DOHH2 (cell line): ENCODE results near the gene PDE8A.

Source experiments
- H3F3A ChIP-seq: fragments of 200-600 bp; sonication (generic), shearing (Covaris generic); 2 replicates; pipeline ENCODE4 v1.6.0; 2016; ENCODE audit warnings: antibody characterized with exemption, mild to moderate bottlenecking; ENCODE audit not compliant: control insufficient read depth, insufficient read depth
- H3K27ac ChIP-seq: fragments of 200-600 bp; sonication (generic); 2 replicates; pipeline ENCODE4 v1.5.1; 2014; ENCODE audit warnings: low read depth, mild to moderate bottlenecking, low read length, moderate library complexity
- H3K27me3 ChIP-seq: fragments of 200-600 bp; sonication (generic); 2 replicates; pipeline ENCODE4 v1.6.1; 2014; ENCODE audit warnings: mild to moderate bottlenecking, low read length, mixed read lengths; ENCODE audit not compliant: control insufficient read depth
- H3K36me3 ChIP-seq: fragments of 200-600 bp; sonication (generic); 2 replicates; pipeline ENCODE4 v1.6.1; 2014; ENCODE audit warnings: mild to moderate bottlenecking, low read length, moderate library complexity, mixed read lengths; ENCODE audit not compliant: control insufficient read depth
- H3K4me1 ChIP-seq: fragments of 200-600 bp; sonication (generic); 2 replicates; pipeline ENCODE4 v1.6.1; 2014; ENCODE audit warnings: mild to moderate bottlenecking, low read length, mixed read lengths; ENCODE audit not compliant: control insufficient read depth
- H3K4me2 ChIP-seq: fragments of 200-600 bp; sonication (generic); 2 replicates; pipeline ENCODE4 v1.6.0; 2014; ENCODE audit warnings: mild to moderate bottlenecking, low read length, moderate library complexity
- H3K4me3 ChIP-seq: fragments of 200-600 bp; sonication (generic); 2 replicates; pipeline ENCODE4 v1.5.1; 2014; ENCODE audit warnings: mild to moderate bottlenecking, low read length, mixed read lengths
- H3K79me2 ChIP-seq: fragments of 200-600 bp; sonication (generic); 2 replicates; pipeline ENCODE4 v1.6.1; 2014; ENCODE audit warnings: mild to moderate bottlenecking, low read length, mixed read lengths; ENCODE audit not compliant: control insufficient read depth
- H3K9me2 ChIP-seq: fragments of 200-600 bp; sonication (generic); replicated peaks from 2 replicates; pipeline ENCODE4 v1.6.1; 2014; ENCODE audit warnings: mild to moderate bottlenecking, low read length, mixed read lengths; ENCODE audit not compliant: control insufficient read depth
- H3K9me3 ChIP-seq: fragments of 200-600 bp; sonication (generic); 2 replicates; pipeline ENCODE4 v1.6.1; 2014; ENCODE audit warnings: antibody characterized with exemption, low read length, mixed read lengths; ENCODE audit not compliant: control insufficient read depth, insufficient read depth
- H4K20me1 ChIP-seq: fragments of 200-600 bp; sonication (generic); 2 replicates; pipeline ENCODE4 v1.6.0; 2014; ENCODE audit warnings: low read depth, mild to moderate bottlenecking, antibody characterized with exemption, low read length, moderate library complexity; ENCODE audit not compliant: control insufficient read depth, insufficient read depth
- CTCF ChIP-seq: fragments of 200-600 bp; sonication (generic); IDR thresholded peaks from one replicate; pipeline ENCODE4 v1.5.1; 2014; ENCODE audit warnings: antibody characterized with exemption, mild to moderate bottlenecking, low read depth, low read length; ENCODE audit not compliant: poor library complexity, severe bottlenecking
- EZH2phosphoT487 ChIP-seq: fragments of 200-600 bp; sonication (generic); IDR thresholded peaks from 2 replicates; pipeline ENCODE4 v1.6.1; 2017; ENCODE audit warnings: borderline replicate concordance, mild to moderate bottlenecking, antibody characterized with exemption, low read length, moderate library complexity, mixed read lengths

The PDE8A gene

GRCh38 chr15:85095566-85095965, 113.9 kb downstream of the PDE8A start:
- Histone ChIP-seq H3K36me3 (no peaks in the 10 kb centered on the region), H4K20me1 (no peaks in the 10 kb centered on the region), H3K79me2 (no peaks in the 10 kb centered on the region), H3K27ac (no peak overlapping the region), H3K9me3 (no peaks in the 10 kb centered on the region), H3K27me3 (no peaks in the 10 kb centered on the region), H3F3A (no peaks in the 10 kb centered on the region), H3K4me2 (no peak overlapping the region), H3K9me2 (no peaks in the 10 kb centered on the region), H3K4me1 (no peaks in the 10 kb centered on the region; the same call in 1 of the 2 replicates), H3K4me3 (no peak overlapping the region)
- no peak for TF ChIP-seq CTCF

GRCh38 chr15:85097250-85097649, 115.6 kb downstream of the PDE8A start:
- Histone ChIP-seq H3K4me3 (no peak overlapping the region), H3K9me3 (no peaks in the 10 kb centered on the region), H3K4me1 (no peaks in the 10 kb centered on the region; the same call in 1 of the 2 replicates), H3K9me2 (no peaks in the 10 kb centered on the region), H3K4me2 (no peak overlapping the region), H3K79me2 (no peaks in the 10 kb centered on the region), H4K20me1 (no peaks in the 10 kb centered on the region), H3F3A (no peaks in the 10 kb centered on the region), H3K36me3 (no peaks in the 10 kb centered on the region), H3K27me3 (no peaks in the 10 kb centered on the region), H3K27ac (no peak overlapping the region)
- TF ChIP-seq CTCF (no peak), EZH2phosphoT487 (no peak)

- no peaks in the 10 kb centered on the region for H3K27me3 ChIP-seq
- H3K9me2 ChIP-seq = no peaks in the 10 kb centered on the region
- H3K36me3 ChIP-seq = no peaks in the 10 kb centered on the region
- no peak overlapping the region for H3K27ac ChIP-seq
- no peaks in the 10 kb centered on the region; the same call in 1 of the 2 replicates for H3K4me1 ChIP-seq
- no peak overlapping the region for H3K4me3 ChIP-seq
- no peaks in the 10 kb centered on the region for H3K9me3 ChIP-seq
- H4K20me1 ChIP-seq = no peaks in the 10 kb centered on the region
- H3K4me2 ChIP-seq = no peak overlapping the region
- no peaks in the 10 kb centered on the region for H3K79me2 ChIP-seq
- H3F3A ChIP-seq = no peaks in the 10 kb centered on the region
- TF ChIP-seq CTCF (no peak), EZH2phosphoT487 (no peak)
Measured at GRCh38 chr15:85097725-85098124, 116.1 kb downstream of the PDE8A start.

- no peak for TF ChIP-seq EZH2phosphoT487
- Histone ChIP-seq H3K9me2 (no peaks in the 10 kb centered on the region), H4K20me1 (no peaks in the 10 kb centered on the region), H3K9me3 (no peaks in the 10 kb centered on the region), H3K79me2 (no peaks in the 10 kb centered on the region), H3K4me2 (no peak overlapping the region), H3K36me3 (no peaks in the 10 kb centered on the region), H3K27me3 (no peaks in the 10 kb centered on the region), H3K27ac (no peak overlapping the region), H3F3A (no peaks in the 10 kb centered on the region), H3K4me1 (no peaks in the 10 kb centered on the region; the same call in 1 of the 2 replicates), H3K4me3 (no peak overlapping the region)
Measured at GRCh38 chr15:85099195-85099803, 117.6 kb downstream of the PDE8A start.
